Measurements from ENCODE around the gene NLRX1.

DNA sequence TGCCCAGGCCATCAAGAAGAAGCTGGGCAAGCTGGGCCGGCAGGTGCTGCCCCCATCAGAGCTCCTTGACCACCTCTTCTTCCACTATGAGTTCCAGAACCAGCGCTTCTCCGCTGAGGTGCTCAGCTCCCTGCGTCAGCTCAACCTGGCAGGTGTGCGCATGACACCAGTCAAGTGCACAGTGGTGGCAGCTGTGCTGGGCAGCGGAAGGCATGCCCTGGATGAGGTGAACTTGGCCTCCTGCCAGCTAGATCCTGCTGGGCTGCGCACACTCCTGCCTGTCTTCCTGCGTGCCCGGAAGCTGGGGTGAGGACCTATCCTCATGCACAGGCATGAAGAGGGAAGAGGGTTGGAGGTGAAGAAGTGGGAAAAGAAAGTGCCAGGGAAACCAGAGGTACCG is 11.5 kb downstream of the NLRX1 start:
- no peak for TF ChIP-seq TEAD4 (IDR thresholded peaks at IDR 0.05; ENCODE audit: borderline replicate concordance, insufficient read depth)
- TF ChIP-seq, protein P1, sequence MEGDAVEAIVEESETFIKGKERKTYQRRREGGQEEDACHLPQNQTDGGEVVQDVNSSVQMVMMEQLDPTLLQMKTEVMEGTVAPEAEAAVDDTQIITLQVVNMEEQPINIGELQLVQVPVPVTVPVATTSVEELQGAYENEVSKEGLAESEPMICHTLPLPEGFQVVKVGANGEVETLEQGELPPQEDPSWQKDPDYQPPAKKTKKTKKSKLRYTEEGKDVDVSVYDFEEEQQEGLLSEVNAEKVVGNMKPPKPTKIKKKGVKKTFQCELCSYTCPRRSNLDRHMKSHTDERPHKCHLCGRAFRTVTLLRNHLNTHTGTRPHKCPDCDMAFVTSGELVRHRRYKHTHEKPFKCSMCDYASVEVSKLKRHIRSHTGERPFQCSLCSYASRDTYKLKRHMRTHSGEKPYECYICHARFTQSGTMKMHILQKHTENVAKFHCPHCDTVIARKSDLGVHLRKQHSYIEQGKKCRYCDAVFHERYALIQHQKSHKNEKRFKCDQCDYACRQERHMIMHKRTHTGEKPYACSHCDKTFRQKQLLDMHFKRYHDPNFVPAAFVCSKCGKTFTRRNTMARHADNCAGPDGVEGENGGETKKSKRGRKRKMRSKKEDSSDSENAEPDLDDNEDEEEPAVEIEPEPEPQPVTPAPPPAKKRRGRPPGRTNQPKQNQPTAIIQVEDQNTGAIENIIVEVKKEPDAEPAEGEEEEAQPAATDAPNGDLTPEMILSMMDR (IDR thresholded peaks at IDR 0.05), result no peak
- TF ChIP-seq, protein P2, sequence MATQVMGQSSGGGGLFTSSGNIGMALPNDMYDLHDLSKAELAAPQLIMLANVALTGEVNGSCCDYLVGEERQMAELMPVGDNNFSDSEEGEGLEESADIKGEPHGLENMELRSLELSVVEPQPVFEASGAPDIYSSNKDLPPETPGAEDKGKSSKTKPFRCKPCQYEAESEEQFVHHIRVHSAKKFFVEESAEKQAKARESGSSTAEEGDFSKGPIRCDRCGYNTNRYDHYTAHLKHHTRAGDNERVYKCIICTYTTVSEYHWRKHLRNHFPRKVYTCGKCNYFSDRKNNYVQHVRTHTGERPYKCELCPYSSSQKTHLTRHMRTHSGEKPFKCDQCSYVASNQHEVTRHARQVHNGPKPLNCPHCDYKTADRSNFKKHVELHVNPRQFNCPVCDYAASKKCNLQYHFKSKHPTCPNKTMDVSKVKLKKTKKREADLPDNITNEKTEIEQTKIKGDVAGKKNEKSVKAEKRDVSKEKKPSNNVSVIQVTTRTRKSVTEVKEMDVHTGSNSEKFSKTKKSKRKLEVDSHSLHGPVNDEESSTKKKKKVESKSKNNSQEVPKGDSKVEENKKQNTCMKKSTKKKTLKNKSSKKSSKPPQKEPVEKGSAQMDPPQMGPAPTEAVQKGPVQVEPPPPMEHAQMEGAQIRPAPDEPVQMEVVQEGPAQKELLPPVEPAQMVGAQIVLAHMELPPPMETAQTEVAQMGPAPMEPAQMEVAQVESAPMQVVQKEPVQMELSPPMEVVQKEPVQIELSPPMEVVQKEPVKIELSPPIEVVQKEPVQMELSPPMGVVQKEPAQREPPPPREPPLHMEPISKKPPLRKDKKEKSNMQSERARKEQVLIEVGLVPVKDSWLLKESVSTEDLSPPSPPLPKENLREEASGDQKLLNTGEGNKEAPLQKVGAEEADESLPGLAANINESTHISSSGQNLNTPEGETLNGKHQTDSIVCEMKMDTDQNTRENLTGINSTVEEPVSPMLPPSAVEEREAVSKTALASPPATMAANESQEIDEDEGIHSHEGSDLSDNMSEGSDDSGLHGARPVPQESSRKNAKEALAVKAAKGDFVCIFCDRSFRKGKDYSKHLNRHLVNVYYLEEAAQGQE (IDR thresholded peaks at IDR 0.05; ENCODE audit: low read depth, low read length), result no peak
- no peak for TF ChIP-seq EP300 (IDR thresholded peaks at IDR 0.05; ENCODE audit: borderline replicate concordance in 1 of 2, low read depth in 1 of 2, low read length in 1 of 2)
- no peak for TF ChIP-seq POLR2AphosphoS5 (IDR thresholded peaks at IDR 0.05; ENCODE audit: low read depth, low read length)
- no peak for TF ChIP-seq TAF1 (IDR thresholded peaks at IDR 0.05; ENCODE audit: borderline replicate concordance, low read depth, low read length)
- TF ChIP-seq IRF3 (IDR thresholded peaks at IDR 0.05; ENCODE audit: low read depth, low read length), result no peak
